ENCODE measurements around the gene TMBIM1.
A peak's percentile ranks its signal among the peaks of the same experiment; 100 is the strongest.

Gene TMBIM1

GRCh38 chr2:218257390-218257981 lies 34.8 kb downstream of the TMBIM1 start:
- peak; percentile 40 for DNase-seq (ENCODE audit: low spot score)

- no peak for DNase-seq (ENCODE audit: low spot score)
Measured at GRCh38 chr2:218256612-218257350, 35.5 kb downstream of the TMBIM1 start.

GRCh38 chr2:218255446-218255845 lies 36.9 kb downstream of the TMBIM1 start:
- no peak for DNase-seq (ENCODE audit: low spot score)

- no peak for DNase-seq (ENCODE audit: low spot score)
Measured at GRCh38 chr2:218253232-218253625, 39.1 kb downstream of the TMBIM1 start.

GRCh38 chr2:218252509-218253231 lies 39.6 kb downstream of the TMBIM1 start:
- DNase-seq (ENCODE audit: low spot score) = no peak

GRCh38 chr2:218249691-218250090 lies 42.6 kb downstream of the TMBIM1 start:
- DNase-seq (ENCODE audit: low spot score) = no peak

- DNase-seq (ENCODE audit: low spot score) = no peak
Measured at GRCh38 chr2:218245214-218245613, 47.1 kb downstream of the TMBIM1 start.

- no peak for DNase-seq (ENCODE audit: low spot score)
Measured at GRCh38 chr2:218244665-218245064, 47.6 kb downstream of the TMBIM1 start.

GRCh38 chr2:218244204-218244603 lies 48.1 kb downstream of the TMBIM1 start:
- no peak for DNase-seq (ENCODE audit: low spot score)

- DNase-seq (ENCODE audit: low spot score) = no peak
Measured at GRCh38 chr2:218238887-218239286, 53.4 kb downstream of the TMBIM1 start.

- DNase-seq (ENCODE audit: low spot score) = no peak
Measured at GRCh38 chr2:218236829-218237228, 55.5 kb downstream of the TMBIM1 start.

GRCh38 chr2:218235017-218235416 lies 57.3 kb downstream of the TMBIM1 start:
- no peak for DNase-seq (ENCODE audit: low spot score)

- no peak for DNase-seq (ENCODE audit: low spot score)
Measured at GRCh38 chr2:218234521-218234920, 57.8 kb downstream of the TMBIM1 start.

GRCh38 chr2:218233543-218233942 lies 58.8 kb downstream of the TMBIM1 start:
- DNase-seq (ENCODE audit: low spot score) = no peak

- peak; percentile 43 for DNase-seq (ENCODE audit: low spot score)
Measured at GRCh38 chr2:218230882-218231281, 61.4 kb downstream of the TMBIM1 start.

- no peak for DNase-seq (ENCODE audit: low spot score)
Measured at GRCh38 chr2:218229851-218230250, 62.5 kb downstream of the TMBIM1 start.

GRCh38 chr2:218229239-218229638 lies 63.1 kb downstream of the TMBIM1 start:
- DNase-seq (ENCODE audit: low spot score) = peak; percentile 60

GRCh38 chr2:218228366-218229090 lies 63.8 kb downstream of the TMBIM1 start:
- no peak for DNase-seq (ENCODE audit: low spot score)

GRCh38 chr2:218226903-218227302 lies 65.4 kb downstream of the TMBIM1 start:
- DNase-seq (ENCODE audit: low spot score) = no peak
